GM23248 (cell line): Measurements from ENCODE around the gene BPHL.

Experiments used
- EZH2 ChIP-seq: fragments of 200-600 bp; sonication (generic); IDR thresholded peaks from 2 replicates; pipeline ENCODE4 v1.6.1; 2018; ENCODE audit warnings: antibody characterized with exemption, mild to moderate bottlenecking; ENCODE audit not compliant: insufficient read depth, poor library complexity, severe bottlenecking
- EZH2phosphoT487 ChIP-seq: fragments of 200-600 bp; sonication (generic); IDR thresholded peaks from 2 replicates; pipeline ENCODE4 v1.6.1; 2018; ENCODE audit warnings: antibody characterized with exemption, moderate library complexity, mild to moderate bottlenecking, low read depth; ENCODE audit not compliant: insufficient read depth

- no peak for TF ChIP-seq EZH2
- no peak for TF ChIP-seq EZH2phosphoT487
These were observed 32.1 kb upstream of the BPHL start for GRCh38 chr6:3086282-3086946.
